Endothelial cell of umbilical vein (primary cell): ENCODE results near the gene PAFAH2. TPM values are rescaled to one million over a fixed set of nuclear protein-coding genes. Genes with fewer than 3 reads are reported as not detected.
A peak's percentile ranks its signal among the peaks of the same experiment; 100 is the strongest.

Experiments
- BruUV-seq: library from RNA; stranded (reverse); fragments of 400-500 nt; replicated peaks from 2 replicates; lab custom pipeline; 2021; lab: Mats Ljungman, UMichigan
- CTCF ChIA-PET: fragments of 300-600, 350-600 bp; sonication (Branson Sonifier 250); formaldehyde crosslinking; loops from one replicate; lab custom pipeline; 2021; ENCODE audit warnings: antibody characterized with exemption, inconsistent platforms; lab: Charles Lee
- POLR2A ChIA-PET: fragments of 300-600, 350-600 bp; sonication (Branson Sonifier 250); formaldehyde crosslinking; loops from one replicate; lab custom pipeline; 2021; ENCODE audit warnings: antibody characterized with exemption, inconsistent platforms; lab: Charles Lee
- DNase-seq: peaks from one replicate; pipeline ENCODE4 v3.0.0-alpha.2; 2011; ENCODE audit warnings: low read depth, low spot score
- FAIRE-seq: peaks from 2 replicates; lab custom pipeline; 2011; peaks lifted over from hg19 to GRCh38; lab: Jason Lieb, UNC
- H2AFZ ChIP-seq: 2 replicates; pipeline ENCODE4 v1.6.0; 2012; ENCODE audit warnings: low read depth, low read length, control low read depth, inconsistent platforms
- H3K27ac ChIP-seq: 2 replicates; pipeline ENCODE4 v1.5.1; 2011; ENCODE audit warnings: low read depth, mild to moderate bottlenecking, control low read depth, low read length, moderate library complexity; ENCODE audit not compliant: insufficient read depth
- H3K27me3 ChIP-seq, 2 experiments: 2 replicates each; pipeline versions ENCODE4 v1.6.0 to v1.6.1; 2011; ENCODE audit warnings: low read length in 2 of 2, mixed read lengths in 1 of 2; ENCODE audit not compliant: control insufficient read depth in 2 of 2, insufficient read depth in 2 of 2
- H3K36me3 ChIP-seq, 2 experiments: 2 replicates in 1 of 2; 3 replicates in 1 of 2; pipeline ENCODE4 v1.5.1; 2011; ENCODE audit warnings: low read length in 2 of 2, mild to moderate bottlenecking in 1 of 2, moderate library complexity in 1 of 2; ENCODE audit not compliant: control insufficient read depth in 2 of 2, insufficient read depth in 2 of 2; ENCODE audit errors: extremely low read depth in 1 of 2
- H3K4me1 ChIP-seq: 3 replicates; pipeline ENCODE4 v1.5.1; 2011; ENCODE audit warnings: mild to moderate bottlenecking, low read length; ENCODE audit not compliant: control insufficient read depth, insufficient read depth; ENCODE audit errors: extremely low read depth
- H3K4me2 ChIP-seq: 2 replicates; pipeline ENCODE4 v1.6.1; 2011; ENCODE audit warnings: low read length, control low read depth, mixed read lengths; ENCODE audit not compliant: insufficient read depth
- H3K4me3 ChIP-seq, 3 experiments: fragments of 200-600 bp in 1 of 3; sonication (generic), shearing (Covaris generic) in 1 of 3; replicated peaks in 1 of 3; 2 replicates each; pipeline ENCODE4 v1.5.1; 2011 to 2016; ENCODE audit warnings: control low read depth in 3 of 3, low read length in 3 of 3, mild to moderate bottlenecking in 2 of 3, inconsistent platforms in 1 of 3, low read depth in 1 of 3, moderate library complexity in 1 of 3; ENCODE audit not compliant: insufficient read depth in 1 of 3
- H3K79me2 ChIP-seq: 2 replicates; pipeline ENCODE4 v1.6.0; 2012; ENCODE audit warnings: low read length, inconsistent platforms; ENCODE audit not compliant: control insufficient read depth, insufficient read depth
- H3K9ac ChIP-seq: replicated peaks from 2 replicates; pipeline ENCODE3; 2011; ENCODE audit warnings: low read length, control low read depth; ENCODE audit not compliant: insufficient read depth; ENCODE audit errors: extremely low read depth
- H3K9me1 ChIP-seq: replicated peaks from 3 replicates; pipeline ENCODE4 v1.6.0; 2011; ENCODE audit warnings: mild to moderate bottlenecking, low read length; ENCODE audit not compliant: control insufficient read depth, insufficient read depth; ENCODE audit errors: extremely low read depth
- H3K9me3 ChIP-seq: replicated peaks from 2 replicates; pipeline ENCODE4 v1.5.1; 2012; ENCODE audit warnings: low read length, inconsistent platforms; ENCODE audit not compliant: control insufficient read depth, insufficient read depth
- H4K20me1 ChIP-seq: replicated peaks from 2 replicates; pipeline ENCODE3; 2011; ENCODE audit warnings: mild to moderate bottlenecking, low read length; ENCODE audit not compliant: control insufficient read depth, insufficient read depth; ENCODE audit errors: extremely low read depth
- EZH2 ChIP-seq: IDR thresholded peaks from 2 replicates; pipeline ENCODE4 v1.6.1; 2012; ENCODE audit warnings: borderline replicate concordance, low read depth, mild to moderate bottlenecking, moderate library complexity, low read length, inconsistent platforms; ENCODE audit not compliant: severe bottlenecking
- FOS ChIP-seq: IDR thresholded peaks from 2 replicates; pipeline ENCODE4 v1.6.1; 2011; ENCODE audit warnings: mild to moderate bottlenecking, low read length, moderate library complexity, borderline replicate concordance; ENCODE audit not compliant: insufficient read depth
- GATA2 ChIP-seq: IDR thresholded peaks from 2 replicates; pipeline ENCODE4 v1.7.0; 2011; ENCODE audit warnings: low read depth, mild to moderate bottlenecking, moderate library complexity, mixed read lengths, low read length; ENCODE audit not compliant: insufficient read length, insufficient read depth
- JUN ChIP-seq: IDR thresholded peaks from 2 replicates; pipeline ENCODE4 v1.6.1; 2011; ENCODE audit warnings: borderline replicate concordance, low read depth; ENCODE audit not compliant: insufficient read length, insufficient read depth
- MAX ChIP-seq: IDR thresholded peaks from 2 replicates; pipeline ENCODE4 v1.6.1; 2011; ENCODE audit not compliant: insufficient read depth, insufficient read length
- MYC ChIP-seq: IDR thresholded peaks from one replicate; pipeline ENCODE4 v1.6.1; 2011; ENCODE audit warnings: mild to moderate bottlenecking, low read depth, low read length
- POLR2A ChIP-seq: IDR thresholded peaks from 2 replicates; pipeline ENCODE4 v1.6.1; 2012; ENCODE audit warnings: low read depth, mild to moderate bottlenecking, control low read depth, low read length
- POLR2AphosphoS5 ChIP-seq: IDR thresholded peaks from 2 replicates; pipeline ENCODE4 v1.6.1; 2012; ENCODE audit warnings: low read depth, mild to moderate bottlenecking, control low read depth, low read length, moderate library complexity; ENCODE audit not compliant: insufficient read depth
- dilution Hi-C: fragments of 300-500 bp; cut with MboI; formaldehyde crosslinking; loops from one replicate; pipeline ENCODE4 v1.15.0; 2019; ENCODE audit warnings: low sequenced_read_pairs; ENCODE audit not compliant: extremely low pct_ligation_motif_present
- intact Hi-C: fragments of 100-400 bp; cut with micrococcal nuclease; formaldehyde crosslinking; loops from one replicate; pipeline ENCODE4 v1.10.0; 2022
- polyA plus RNA-seq, 4 experiments: library from polyadenylated mRNA; depleted of rRNA in 3 of 4; stranded (reverse) in 3 of 4; unstranded in 1 of 4; fragments of >200 nt; gene quantifications; 2 replicates each; pipeline versions ENCODE4 v1.2.1 to v1.2.3, GENCODE V29; 2011 to 2012; ENCODE audit warnings: missing spikeins in 1 of 4
- total RNA-seq: library from RNA; stranded (reverse); gene quantifications from 2 replicates; pipeline ENCODE4 v1.2.3, GENCODE V29; 2021
- TF ChIP-seq, protein P1 (sequence below), 2 donors: IDR thresholded peaks; 1 replicate in 1 of 2; 2 replicates in 1 of 2; pipeline ENCODE4 v1.5.1; 2011; ENCODE audit warnings: low read length in 2 of 2, mild to moderate bottlenecking in 2 of 2, moderate library complexity in 2 of 2, control low read depth in 1 of 2, inconsistent platforms in 1 of 2, low read depth in 1 of 2; ENCODE audit not compliant: insufficient read depth in 1 of 2; ENCODE audit errors: extremely low read depth in 1 of 2

PAFAH2 gene
- total and polyA plus RNA-seq, 2 donors (not counting 3 experiments of a cell fraction or from before 2014, with no cell fraction given): 6.0 to 6.9 TPM

GRCh38 chr1:26021647-26022403, 24.0 kb upstream of the PAFAH2 start, which contains the start of gene EXTL1:
Gene EXTL1, plus strand, starts transcription at chr1:26021775. Its CDS starts 872 bp downstream, at chr1:26022647.
- H4K20me1 ChIP-seq: no peaks in the 10 kb centered on the region
- H3K4me2 ChIP-seq: no peak within 1 kb of the TSS
- FAIRE-seq (no peak), DNase-seq (peak; percentile 23)
- intact Hi-C loops (no loop called here), dilution Hi-C loops (no loop called here)
- no peak within 1 kb of the TSS for H3K9ac ChIP-seq
- no peak within 1 kb of the TSS for H3K27ac ChIP-seq
- no TSS peak for BruUV-seq
- no peaks in the 10 kb centered on the region for H3K9me3 ChIP-seq
- peaks cover 2 to 4% of the 10 kb centered on the region in 2 experiments for H3K27me3 ChIP-seq
- no peaks in the 10 kb centered on the region for H3K4me1 ChIP-seq
- POLR2A ChIA-PET: no interaction called here
- no peaks in the 10 kb centered on the region for H3K9me1 ChIP-seq
- CTCF ChIA-PET: interaction anchor here (2.0 to 2.9 kb wide), 2 partner anchors 14 to 126 kb away, joined by 6 to 8 read pairs; no protein-coding TSS in a partner anchor
- no peak within 1 kb of the TSS for H3K4me3 ChIP-seq
- H3K36me3 ChIP-seq: no peaks in the 10 kb centered on the region
- H3K79me2 ChIP-seq: no peaks in the 10 kb centered on the region
- H2AFZ ChIP-seq: peak within 1 kb of the TSS; percentile 53
- no peak for TF ChIP-seq GATA2
- TF ChIP-seq FOS: no peak
- TF ChIP-seq JUN: no peak
- TF ChIP-seq POLR2AphosphoS5: no peak
- no peak for TF ChIP-seq MYC
- TF ChIP-seq POLR2A: no peak
- TF ChIP-seq, protein P1, sequence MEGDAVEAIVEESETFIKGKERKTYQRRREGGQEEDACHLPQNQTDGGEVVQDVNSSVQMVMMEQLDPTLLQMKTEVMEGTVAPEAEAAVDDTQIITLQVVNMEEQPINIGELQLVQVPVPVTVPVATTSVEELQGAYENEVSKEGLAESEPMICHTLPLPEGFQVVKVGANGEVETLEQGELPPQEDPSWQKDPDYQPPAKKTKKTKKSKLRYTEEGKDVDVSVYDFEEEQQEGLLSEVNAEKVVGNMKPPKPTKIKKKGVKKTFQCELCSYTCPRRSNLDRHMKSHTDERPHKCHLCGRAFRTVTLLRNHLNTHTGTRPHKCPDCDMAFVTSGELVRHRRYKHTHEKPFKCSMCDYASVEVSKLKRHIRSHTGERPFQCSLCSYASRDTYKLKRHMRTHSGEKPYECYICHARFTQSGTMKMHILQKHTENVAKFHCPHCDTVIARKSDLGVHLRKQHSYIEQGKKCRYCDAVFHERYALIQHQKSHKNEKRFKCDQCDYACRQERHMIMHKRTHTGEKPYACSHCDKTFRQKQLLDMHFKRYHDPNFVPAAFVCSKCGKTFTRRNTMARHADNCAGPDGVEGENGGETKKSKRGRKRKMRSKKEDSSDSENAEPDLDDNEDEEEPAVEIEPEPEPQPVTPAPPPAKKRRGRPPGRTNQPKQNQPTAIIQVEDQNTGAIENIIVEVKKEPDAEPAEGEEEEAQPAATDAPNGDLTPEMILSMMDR (IDR thresholded peaks at IDR 0.05; ENCODE audit: extremely low read depth in 1 of 2, insufficient read depth in 1 of 2, low read depth in 1 of 2, low read length in 2 of 2): no peak
- no peak for TF ChIP-seq MAX
- TF ChIP-seq EZH2: no peak
